Heart left ventricle (tissue), 16 donors: ENCODE measurements around the gene TBX1. TPM values are rescaled to one million over a fixed set of nuclear protein-coding genes. Genes with fewer than 3 reads are reported as not detected.

Source experiments
- ATAC-seq, 4 donors: fragments of 200-7000 bp; cut with Tn5 transposase; one replicate each; pipeline ENCODE4 v1.9.1; 2020 to 2022; ENCODE audit warnings: moderate library complexity in 4 of 4, mild to moderate bottlenecking in 3 of 4, moderate number of reproducible peaks in 1 of 4
- DNase-seq, 5 donors: peaks; one replicate each; pipeline ENCODE4 v3.0.0-alpha.2; 2020
- H3K27ac ChIP-seq, 12 donors: fragments of 200-600 bp; sonication (generic) in 4 of 12; one replicate each; pipeline versions ENCODE4 v1.5.0 to v1.8.0; 2016 to 2022; ENCODE audit warnings: mild to moderate bottlenecking in 2 of 12
- H3K27me3 ChIP-seq, 9 donors: fragments of 200-600 bp; sonication (generic) in 2 of 9; one replicate each; pipeline versions ENCODE4 v1.5.1 to v1.8.0; 2016 to 2022; ENCODE audit warnings: mild to moderate bottlenecking in 3 of 9
- H3K36me3 ChIP-seq, 9 donors: fragments of 200-600 bp; sonication (generic) in 2 of 9; one replicate each; pipeline versions ENCODE4 v1.5.0 to v1.8.0; 2018 to 2022; ENCODE audit warnings: mild to moderate bottlenecking in 2 of 9
- H3K4me1 ChIP-seq, 12 donors: fragments of 200-600 bp; sonication (generic) in 4 of 12; one replicate each; pipeline versions ENCODE4 v1.5.0 to v1.8.0; 2016 to 2022; ENCODE audit warnings: mild to moderate bottlenecking in 3 of 12
- H3K4me3 ChIP-seq, 12 donors: fragments of 200-600 bp; sonication (generic) in 4 of 12; one replicate each; pipeline versions ENCODE4 v1.5.0 to v1.8.0; 2017 to 2022; ENCODE audit warnings: mild to moderate bottlenecking in 9 of 12, moderate library complexity in 4 of 12
- H3K9me3 ChIP-seq, 12 donors: fragments of 200-600 bp; sonication (generic) in 4 of 12; one replicate each; pipeline versions ENCODE4 v1.5.0 to v1.8.0; 2016 to 2022; ENCODE audit warnings: mild to moderate bottlenecking in 1 of 12
- CTCF ChIP-seq, 12 donors: fragments of 200-600 bp; sonication (generic) in 4 of 12; IDR thresholded peaks; one replicate each; pipeline versions ENCODE4 v1.5.0 to v1.8.0; 2018 to 2022; ENCODE audit warnings: antibody characterized with exemption in 12 of 12, mild to moderate bottlenecking in 5 of 12
- POLR2A ChIP-seq, 2 donors: fragments of 450-650 bp; IDR thresholded peaks; one replicate each; pipeline ENCODE4 v1.6.1; 2017; ENCODE audit warnings: antibody characterized with exemption in 2 of 2, mild to moderate bottlenecking in 2 of 2, moderate library complexity in 2 of 2
- WGBS, 4 donors: extraction: QIAGEN DNeasy Blood & Tissue Kit in 2 of 4; methylation state at CpG; one replicate each; pipeline versions ENCODE4 v1.1.5 to v1.1.7; 2013 to 2018; 5-methylcytosine and 5-hydroxymethylcytosine counted together
- intact Hi-C, 10 donors: fragments of 100-400 bp; cut with DNase I; formaldehyde crosslinking; loops; one replicate each; pipeline versions ENCODE4 v1.11.1 to v1.14.2; 2022
- polyA plus RNA-seq, 2 donors: library from polyadenylated mRNA; stranded (reverse); fragments of 200-250 nt; gene quantifications; one replicate each; pipeline ENCODE4 v1.2.3, GENCODE V29; 2013
- total RNA-seq, 9 donors: library from RNA; depleted of rRNA in 2 of 9; stranded (reverse); fragments of >200 nt in 2 of 9; fragmentation: NEBNext Ultra II Directional in 3 of 9; extraction: Animal tissue kit (Norgen Biotek cat#: 25700) in 3 of 9; gene quantifications; one replicate each; pipeline versions ENCODE4 v1.1.0 to v1.2.4, GENCODE V29; 2016 to 2023
- donor health status: ischemic (EF 13 %, LVEDD 7.1; RV severe dilation, severe dysfunction).
- donor health status: healthy with polysubstance abuse.
- donor health status: DM: no; HTN: yes; CAD: no.
- donor health status: DM: no; HTN: no; CAD: no.
- donor health status: ischemic (EF 25% LVEDD 6.9; RV normal size, moderate dysfunction).
- donor health status: ischemic (EF 25% LVEDD 5.7; RV mildly dilated, moderate dysfunction).
- donor health status: healthy.
- donor health status: DM: yes; HTN: yes; CAD: no.
- donor health status: ischemic (EF 35%, LVEDD 5.7; RV mildly dilated, moderate dysfunction).
- donor health status: nonischemic (EF 11% LVEDD 7.7; RV severe dilation, severe dysfunction).
- donor health status: DM: yes; HTN: yes; CAD: no.
- donor health status: PGD.
- donor health status: ischemic (EF 29% LVEDD 5.4; RV normal size, mild dysfunction).
- donor health status: nonischemic (EF 23%, LVEDD 6.1; RV moderate dilation, normal function).

TBX1 gene
- total and polyA plus RNA-seq, 11 donors: 0.11 to 3.1 (median 0.97) TPM; not detected in 1

- DNase-seq (peak in 3 of 5 donors; percentile 62 to 76 (median 64)), ATAC-seq (peak in 2 of 4 donors; percentile 1 to 47)
- H3K4me1 ChIP-seq: peaks cover 0 to 69% (median 38%) of the 10 kb centered on the region in 12 donors
- H3K4me3 ChIP-seq: peak overlapping the region in 1 of 12 donors; percentile 38
- WGBS, 4 donors: 44 to 55% (median 50%) methylated on average over 53 to 60 of the region's 60 CpGs
- no peaks in the 10 kb centered on the region for H3K9me3 ChIP-seq
- H3K27me3 ChIP-seq: peaks cover 0 to 53% (median 10%) of the 10 kb centered on the region in 9 donors
- H3K27ac ChIP-seq: peak overlapping the region in 11 of 12 donors; percentile 43 to 99 (median 80)
- peaks cover 0 to 29% (median 14%) of the 10 kb centered on the region in 9 donors for H3K36me3 ChIP-seq
- intact Hi-C loops: no loop called here
- no peak for TF ChIP-seq CTCF (IDR thresholded peaks at IDR 0.05)
- no peak for TF ChIP-seq POLR2A (IDR thresholded peaks at IDR 0.05)
These were observed 38.2 kb upstream of the TBX1 start for GRCh38 chr22:19722178-19722981.

- no peaks in the 10 kb centered on the region for H3K9me3 ChIP-seq
- DNase-seq: no peak
- peaks cover 0 to 64% (median 36%) of the 10 kb centered on the region in 12 donors for H3K4me1 ChIP-seq
- peak overlapping the region in 5 of 12 donors; percentile 38 to 48 (median 41) for H3K4me3 ChIP-seq
- H3K36me3 ChIP-seq: peaks cover 0 to 29% (median 14%) of the 10 kb centered on the region in 9 donors
- WGBS, 4 donors: 23 to 57% (median 33%) methylated on average over 6 to 15 of the region's 15 CpGs
- intact Hi-C loops: no loop called here
- TF ChIP-seq POLR2A (IDR thresholded peaks at IDR 0.05): no peak
- no peak for TF ChIP-seq CTCF (IDR thresholded peaks at IDR 0.05)
- H3K27ac ChIP-seq: peak overlapping the region in 11 of 12 donors; percentile 43 to 99 (median 80)
- H3K27me3 ChIP-seq: peaks cover 0 to 53% (median 10%) of the 10 kb centered on the region in 9 donors
- ATAC-seq: peak; percentile 1 to 7 (median 2)
These were observed 37.7 kb upstream of the TBX1 start for GRCh38 chr22:19722982-19723231.

- Histone ChIP-seq H3K27me3 (peaks cover 0 to 51% (median 10%) of the 10 kb centered on the region in 9 donors), H3K4me1 (peaks cover 0 to 61% (median 36%) of the 10 kb centered on the region in 12 donors), H3K4me3 (peak within 1 kb of the TSS; percentile 8 to 49 (median 38)), H3K36me3 (peaks cover 0 to 29% (median 14%) of the 10 kb centered on the region in 9 donors), H3K9me3 (no peaks in the 10 kb centered on the region), H3K27ac (peak within 1 kb of the TSS in 11 of 12 donors; percentile 43 to 99 (median 80))
- peak in 1 of 2 donors; percentile 48 for TF ChIP-seq POLR2A (IDR thresholded peaks at IDR 0.05)
- TF ChIP-seq CTCF (IDR thresholded peaks at IDR 0.05): peak in 1 of 12 donors; percentile 15
- ATAC-seq: peak; percentile 62 to 78 (median 70)
- WGBS, 4 donors: 6 to 33% (median 13%) methylated on average over 33 to 80 of the region's 80 CpGs
- peak; percentile 72 to 85 (median 75) for DNase-seq
- intact Hi-C loops: no loop called here
These were observed 37.2 kb upstream of the TBX1 start, which contains the start of gene GP1BB for GRCh38 chr22:19723232-19723982. TSS of gene GP1BB (plus strand) at chr22:19723539. CDS start at chr22:19723570, 31 bp downstream.
